Choroid plexus epithelial cell (primary cell): ENCODE measurements around the gene CCNL2.
"Not testable (repeated sequence)": the region's sequence is repeated elsewhere in the genome, so short reads cannot be mapped to it uniquely, and the experiment has no call there.

Experiments used
- DNase-seq: peaks from one replicate; pipeline ENCODE4 v3.0.0-alpha.2; 2010; ENCODE audit warnings: low read depth
- H3K4me3 ChIP-seq: 2 replicates; pipeline ENCODE4 v1.5.1; 2011; ENCODE audit warnings: low read depth, mild to moderate bottlenecking, control low read depth, low read length, moderate library complexity
- TF ChIP-seq, protein P1 (sequence below): conservative IDR thresholded peaks from 2 replicates; pipeline ENCODE4 v1.5.1; 2011; ENCODE audit warnings: low read depth, mild to moderate bottlenecking, control low read depth, inconsistent platforms, low read length, moderate library complexity

The CCNL2 gene

DNA sequence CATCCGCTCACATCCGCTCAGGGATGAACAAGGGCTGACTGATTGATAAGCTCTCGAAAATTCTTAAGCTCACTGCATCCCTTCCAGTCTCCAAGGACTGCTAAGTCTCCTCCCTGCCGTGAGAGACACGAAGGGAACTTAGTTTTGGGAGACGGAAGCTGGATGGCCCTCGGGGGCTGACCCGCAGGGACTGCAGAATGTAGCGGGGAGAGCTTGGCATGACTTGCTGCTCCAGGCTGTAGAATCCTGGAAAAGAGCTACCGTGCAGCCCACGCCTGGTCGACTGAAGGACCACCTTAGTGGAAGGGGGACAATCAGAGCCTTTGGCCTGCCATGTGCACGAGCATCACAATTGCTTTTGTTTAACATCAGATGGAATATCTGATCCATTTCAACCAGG lies 16.6 kb upstream of the CCNL2 start:
- TF ChIP-seq, protein P1, sequence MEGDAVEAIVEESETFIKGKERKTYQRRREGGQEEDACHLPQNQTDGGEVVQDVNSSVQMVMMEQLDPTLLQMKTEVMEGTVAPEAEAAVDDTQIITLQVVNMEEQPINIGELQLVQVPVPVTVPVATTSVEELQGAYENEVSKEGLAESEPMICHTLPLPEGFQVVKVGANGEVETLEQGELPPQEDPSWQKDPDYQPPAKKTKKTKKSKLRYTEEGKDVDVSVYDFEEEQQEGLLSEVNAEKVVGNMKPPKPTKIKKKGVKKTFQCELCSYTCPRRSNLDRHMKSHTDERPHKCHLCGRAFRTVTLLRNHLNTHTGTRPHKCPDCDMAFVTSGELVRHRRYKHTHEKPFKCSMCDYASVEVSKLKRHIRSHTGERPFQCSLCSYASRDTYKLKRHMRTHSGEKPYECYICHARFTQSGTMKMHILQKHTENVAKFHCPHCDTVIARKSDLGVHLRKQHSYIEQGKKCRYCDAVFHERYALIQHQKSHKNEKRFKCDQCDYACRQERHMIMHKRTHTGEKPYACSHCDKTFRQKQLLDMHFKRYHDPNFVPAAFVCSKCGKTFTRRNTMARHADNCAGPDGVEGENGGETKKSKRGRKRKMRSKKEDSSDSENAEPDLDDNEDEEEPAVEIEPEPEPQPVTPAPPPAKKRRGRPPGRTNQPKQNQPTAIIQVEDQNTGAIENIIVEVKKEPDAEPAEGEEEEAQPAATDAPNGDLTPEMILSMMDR = no peak
- H3K4me3 ChIP-seq = no peak overlapping the region
- DNase-seq = no peak

GRCh38 chr1:1412311-1412902 lies 13.3 kb upstream of the CCNL2 start:
- not testable (repeated sequence) for H3K4me3 ChIP-seq, DNase-seq

GRCh38 chr1:1411626-1412025 lies 12.5 kb upstream of the CCNL2 start:
- no peak overlapping the region for H3K4me3 ChIP-seq
- TF ChIP-seq, protein P1 = no peak
- no peak for DNase-seq

- not testable (repeated sequence) for DNase-seq, H3K4me3 ChIP-seq
These were observed 11.1 kb upstream of the CCNL2 start for GRCh38 chr1:1410238-1410637.

GRCh38 chr1:1407636-1408318 lies 8.6 kb upstream of the CCNL2 start:
- TF ChIP-seq, protein P1 = peak; percentile 27
- peak; percentile 72 for DNase-seq
- peak overlapping the region; percentile 88 for H3K4me3 ChIP-seq

DNA sequence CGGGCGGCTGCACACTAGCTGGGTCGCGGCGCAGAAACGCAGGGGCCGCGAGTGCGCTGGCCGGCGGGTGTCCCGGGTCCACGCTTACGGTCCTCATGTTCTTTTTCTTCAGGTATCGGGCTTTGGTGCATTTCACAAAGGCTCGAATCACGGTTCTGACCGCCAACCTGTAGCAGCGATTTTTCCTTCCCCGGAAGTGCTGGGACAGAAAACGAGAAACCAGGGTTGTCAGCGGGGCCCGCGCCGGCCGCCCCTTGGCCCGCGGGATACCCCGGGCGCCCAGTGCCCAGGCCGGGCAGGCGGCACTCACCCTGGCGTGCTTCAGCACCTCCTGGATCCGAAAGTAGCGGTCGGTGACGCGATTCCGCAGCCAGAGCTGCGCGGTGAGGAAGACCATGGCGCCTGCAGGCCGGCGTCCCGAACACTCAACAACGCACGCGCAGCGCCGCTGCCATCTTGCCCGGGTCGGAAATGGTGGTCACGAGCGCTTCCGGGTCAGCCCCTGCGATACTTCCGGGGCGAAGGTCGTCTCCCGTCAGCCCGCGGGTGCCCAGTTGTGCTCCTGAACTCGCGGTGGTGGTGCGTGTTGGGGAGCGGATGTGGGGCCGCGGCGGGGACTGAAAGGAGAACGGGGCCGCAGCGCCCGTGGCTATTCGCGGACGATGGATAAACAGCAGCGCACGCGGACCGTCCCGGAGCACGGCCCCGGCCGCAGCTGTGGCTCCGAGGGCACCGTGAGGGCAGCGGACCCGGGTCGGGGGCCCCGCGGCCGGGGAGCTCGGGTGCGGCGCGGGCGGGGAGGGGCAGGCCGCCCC lies 7.9 kb upstream of the CCNL2 start, which contains the start of gene MRPL20:
Gene MRPL20 (minus strand): TSS at position 473 of the 815 bp plus-strand sequence. CDS start 76 bp downstream, at position 397.
- peak within 1 kb of the TSS; percentile 88 for H3K4me3 ChIP-seq
- TF ChIP-seq, protein P1 = no peak

GRCh38 chr1:1406101-1406820 lies 7.1 kb upstream of the CCNL2 start:
- H3K4me3 ChIP-seq = peak overlapping the region; percentile 88
- TF ChIP-seq, protein P1 = no peak
- no peak for DNase-seq

More for the DNA sequence above, 7.9 kb upstream of the CCNL2 start, which contains the start of gene MRPL20:
- DNase-seq = peak; percentile 91
